Measurements from ENCODE around the gene ERGIC1. TPM values are rescaled to one million over a fixed set of nuclear protein-coding genes. Genes with fewer than 3 reads are reported as not detected.

ERGIC1 gene
- total RNA-seq, 1 experiment from 2014 or later: 89.8 TPM

DNA sequence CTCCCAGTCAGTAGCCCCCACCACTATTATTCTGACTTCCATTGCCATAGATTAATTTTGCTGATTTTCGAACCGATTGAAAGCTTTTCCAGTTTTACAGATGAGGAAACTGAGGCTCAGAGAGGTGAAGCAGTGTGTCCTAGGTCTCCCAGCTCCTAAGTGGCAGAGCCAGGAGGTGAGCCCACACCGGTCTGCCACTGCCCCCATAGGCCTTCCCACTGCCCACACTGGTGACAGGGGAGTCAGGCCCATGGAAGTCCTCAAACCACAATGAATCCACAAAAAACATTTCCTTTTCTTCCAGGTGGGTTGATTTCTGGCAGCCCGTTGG is 70.2 kb downstream of the ERGIC1 start:
- Mint-ChIP-seq H3K4me3 (no peak overlapping the region), H3K4me1 (peaks cover 18% of the 10 kb centered on the region), H3K9me3 (no peaks in the 10 kb centered on the region), H3K27me3 (ENCODE audit: low read depth) (no peaks in the 10 kb centered on the region), H3K27ac (no peak overlapping the region), H3K36me3 (peaks cover 15% of the 10 kb centered on the region)
- no peak for ATAC-seq
- POLR2A ChIA-PET: interaction anchor here (0.5 kb wide), 1 partner anchor 13 kb away, joined by 3 read pairs; no protein-coding TSS in a partner anchor
- TF ChIP-seq ZNF416 (CRISPR knock-in tag; IDR thresholded peaks at IDR 0.05): no peak
- TF ChIP-seq, protein P1, sequence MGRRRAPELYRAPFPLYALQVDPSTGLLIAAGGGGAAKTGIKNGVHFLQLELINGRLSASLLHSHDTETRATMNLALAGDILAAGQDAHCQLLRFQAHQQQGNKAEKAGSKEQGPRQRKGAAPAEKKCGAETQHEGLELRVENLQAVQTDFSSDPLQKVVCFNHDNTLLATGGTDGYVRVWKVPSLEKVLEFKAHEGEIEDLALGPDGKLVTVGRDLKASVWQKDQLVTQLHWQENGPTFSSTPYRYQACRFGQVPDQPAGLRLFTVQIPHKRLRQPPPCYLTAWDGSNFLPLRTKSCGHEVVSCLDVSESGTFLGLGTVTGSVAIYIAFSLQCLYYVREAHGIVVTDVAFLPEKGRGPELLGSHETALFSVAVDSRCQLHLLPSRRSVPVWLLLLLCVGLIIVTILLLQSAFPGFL (CRISPR knock-in tag; IDR thresholded peaks at IDR 0.05; ENCODE audit: borderline replicate concordance): no peak
- no peak for TF ChIP-seq CBFB (CRISPR knock-in tag; IDR thresholded peaks at IDR 0.05; ENCODE audit: low read depth)
- TF ChIP-seq JAZF1 (CRISPR knock-in tag; IDR thresholded peaks at IDR 0.05): no peak
- TF ChIP-seq NR2C2 (CRISPR knock-in tag; IDR thresholded peaks at IDR 0.05): no peak
- TF ChIP-seq, protein P2, sequence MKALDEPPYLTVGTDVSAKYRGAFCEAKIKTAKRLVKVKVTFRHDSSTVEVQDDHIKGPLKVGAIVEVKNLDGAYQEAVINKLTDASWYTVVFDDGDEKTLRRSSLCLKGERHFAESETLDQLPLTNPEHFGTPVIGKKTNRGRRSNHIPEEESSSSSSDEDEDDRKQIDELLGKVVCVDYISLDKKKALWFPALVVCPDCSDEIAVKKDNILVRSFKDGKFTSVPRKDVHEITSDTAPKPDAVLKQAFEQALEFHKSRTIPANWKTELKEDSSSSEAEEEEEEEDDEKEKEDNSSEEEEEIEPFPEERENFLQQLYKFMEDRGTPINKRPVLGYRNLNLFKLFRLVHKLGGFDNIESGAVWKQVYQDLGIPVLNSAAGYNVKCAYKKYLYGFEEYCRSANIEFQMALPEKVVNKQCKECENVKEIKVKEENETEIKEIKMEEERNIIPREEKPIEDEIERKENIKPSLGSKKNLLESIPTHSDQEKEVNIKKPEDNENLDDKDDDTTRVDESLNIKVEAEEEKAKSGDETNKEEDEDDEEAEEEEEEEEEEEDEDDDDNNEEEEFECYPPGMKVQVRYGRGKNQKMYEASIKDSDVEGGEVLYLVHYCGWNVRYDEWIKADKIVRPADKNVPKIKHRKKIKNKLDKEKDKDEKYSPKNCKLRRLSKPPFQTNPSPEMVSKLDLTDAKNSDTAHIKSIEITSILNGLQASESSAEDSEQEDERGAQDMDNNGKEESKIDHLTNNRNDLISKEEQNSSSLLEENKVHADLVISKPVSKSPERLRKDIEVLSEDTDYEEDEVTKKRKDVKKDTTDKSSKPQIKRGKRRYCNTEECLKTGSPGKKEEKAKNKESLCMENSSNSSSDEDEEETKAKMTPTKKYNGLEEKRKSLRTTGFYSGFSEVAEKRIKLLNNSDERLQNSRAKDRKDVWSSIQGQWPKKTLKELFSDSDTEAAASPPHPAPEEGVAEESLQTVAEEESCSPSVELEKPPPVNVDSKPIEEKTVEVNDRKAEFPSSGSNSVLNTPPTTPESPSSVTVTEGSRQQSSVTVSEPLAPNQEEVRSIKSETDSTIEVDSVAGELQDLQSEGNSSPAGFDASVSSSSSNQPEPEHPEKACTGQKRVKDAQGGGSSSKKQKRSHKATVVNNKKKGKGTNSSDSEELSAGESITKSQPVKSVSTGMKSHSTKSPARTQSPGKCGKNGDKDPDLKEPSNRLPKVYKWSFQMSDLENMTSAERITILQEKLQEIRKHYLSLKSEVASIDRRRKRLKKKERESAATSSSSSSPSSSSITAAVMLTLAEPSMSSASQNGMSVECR (CRISPR knock-in tag; IDR thresholded peaks at IDR 0.05; ENCODE audit: borderline replicate concordance): no peak
- TF ChIP-seq GTF2I (CRISPR knock-in tag; conservative IDR thresholded peaks at IDR 0.05): no peak
- TF ChIP-seq, protein P3, sequence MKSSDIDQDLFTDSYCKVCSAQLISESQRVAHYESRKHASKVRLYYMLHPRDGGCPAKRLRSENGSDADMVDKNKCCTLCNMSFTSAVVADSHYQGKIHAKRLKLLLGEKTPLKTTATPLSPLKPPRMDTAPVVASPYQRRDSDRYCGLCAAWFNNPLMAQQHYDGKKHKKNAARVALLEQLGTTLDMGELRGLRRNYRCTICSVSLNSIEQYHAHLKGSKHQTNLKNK (CRISPR knock-in tag; IDR thresholded peaks at IDR 0.05): no peak
- no peak for TF ChIP-seq SMAD4 (CRISPR knock-in tag; IDR thresholded peaks at IDR 0.05)
- TF ChIP-seq, protein P4, sequence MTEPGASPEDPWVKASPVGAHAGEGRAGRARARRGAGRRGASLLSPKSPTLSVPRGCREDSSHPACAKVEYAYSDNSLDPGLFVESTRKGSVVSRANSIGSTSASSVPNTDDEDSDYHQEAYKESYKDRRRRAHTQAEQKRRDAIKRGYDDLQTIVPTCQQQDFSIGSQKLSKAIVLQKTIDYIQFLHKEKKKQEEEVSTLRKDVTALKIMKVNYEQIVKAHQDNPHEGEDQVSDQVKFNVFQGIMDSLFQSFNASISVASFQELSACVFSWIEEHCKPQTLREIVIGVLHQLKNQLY (CRISPR knock-in tag; IDR thresholded peaks at IDR 0.05): no peak
- TF ChIP-seq RELA (CRISPR knock-in tag; IDR thresholded peaks at IDR 0.05; ENCODE audit: borderline replicate concordance): no peak
- no peak for TF ChIP-seq CREM (CRISPR knock-in tag; IDR thresholded peaks at IDR 0.05)
- TF ChIP-seq, protein P5, sequence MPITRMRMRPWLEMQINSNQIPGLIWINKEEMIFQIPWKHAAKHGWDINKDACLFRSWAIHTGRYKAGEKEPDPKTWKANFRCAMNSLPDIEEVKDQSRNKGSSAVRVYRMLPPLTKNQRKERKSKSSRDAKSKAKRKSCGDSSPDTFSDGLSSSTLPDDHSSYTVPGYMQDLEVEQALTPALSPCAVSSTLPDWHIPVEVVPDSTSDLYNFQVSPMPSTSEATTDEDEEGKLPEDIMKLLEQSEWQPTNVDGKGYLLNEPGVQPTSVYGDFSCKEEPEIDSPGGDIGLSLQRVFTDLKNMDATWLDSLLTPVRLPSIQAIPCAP (CRISPR knock-in tag; IDR thresholded peaks at IDR 0.05): no peak
- TF ChIP-seq SOX15 (CRISPR knock-in tag; IDR thresholded peaks at IDR 0.05): no peak
- no peak for TF ChIP-seq NFE2L1 (CRISPR knock-in tag; IDR thresholded peaks at IDR 0.05)
- TF ChIP-seq, protein P6, sequence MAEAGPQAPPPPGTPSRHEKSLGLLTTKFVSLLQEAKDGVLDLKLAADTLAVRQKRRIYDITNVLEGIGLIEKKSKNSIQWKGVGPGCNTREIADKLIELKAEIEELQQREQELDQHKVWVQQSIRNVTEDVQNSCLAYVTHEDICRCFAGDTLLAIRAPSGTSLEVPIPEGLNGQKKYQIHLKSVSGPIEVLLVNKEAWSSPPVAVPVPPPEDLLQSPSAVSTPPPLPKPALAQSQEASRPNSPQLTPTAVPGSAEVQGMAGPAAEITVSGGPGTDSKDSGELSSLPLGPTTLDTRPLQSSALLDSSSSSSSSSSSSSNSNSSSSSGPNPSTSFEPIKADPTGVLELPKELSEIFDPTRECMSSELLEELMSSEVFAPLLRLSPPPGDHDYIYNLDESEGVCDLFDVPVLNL (CRISPR knock-in tag; IDR thresholded peaks at IDR 0.05; ENCODE audit: borderline replicate concordance, low read depth): no peak
- TF ChIP-seq, protein P7, sequence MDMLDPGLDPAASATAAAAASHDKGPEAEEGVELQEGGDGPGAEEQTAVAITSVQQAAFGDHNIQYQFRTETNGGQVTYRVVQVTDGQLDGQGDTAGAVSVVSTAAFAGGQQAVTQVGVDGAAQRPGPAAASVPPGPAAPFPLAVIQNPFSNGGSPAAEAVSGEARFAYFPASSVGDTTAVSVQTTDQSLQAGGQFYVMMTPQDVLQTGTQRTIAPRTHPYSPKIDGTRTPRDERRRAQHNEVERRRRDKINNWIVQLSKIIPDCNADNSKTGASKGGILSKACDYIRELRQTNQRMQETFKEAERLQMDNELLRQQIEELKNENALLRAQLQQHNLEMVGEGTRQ (CRISPR knock-in tag; IDR thresholded peaks at IDR 0.05): no peak
- no peak for TF ChIP-seq ESRRA (CRISPR knock-in tag; IDR thresholded peaks at IDR 0.05; ENCODE audit: borderline replicate concordance)
- TF ChIP-seq, protein P8, sequence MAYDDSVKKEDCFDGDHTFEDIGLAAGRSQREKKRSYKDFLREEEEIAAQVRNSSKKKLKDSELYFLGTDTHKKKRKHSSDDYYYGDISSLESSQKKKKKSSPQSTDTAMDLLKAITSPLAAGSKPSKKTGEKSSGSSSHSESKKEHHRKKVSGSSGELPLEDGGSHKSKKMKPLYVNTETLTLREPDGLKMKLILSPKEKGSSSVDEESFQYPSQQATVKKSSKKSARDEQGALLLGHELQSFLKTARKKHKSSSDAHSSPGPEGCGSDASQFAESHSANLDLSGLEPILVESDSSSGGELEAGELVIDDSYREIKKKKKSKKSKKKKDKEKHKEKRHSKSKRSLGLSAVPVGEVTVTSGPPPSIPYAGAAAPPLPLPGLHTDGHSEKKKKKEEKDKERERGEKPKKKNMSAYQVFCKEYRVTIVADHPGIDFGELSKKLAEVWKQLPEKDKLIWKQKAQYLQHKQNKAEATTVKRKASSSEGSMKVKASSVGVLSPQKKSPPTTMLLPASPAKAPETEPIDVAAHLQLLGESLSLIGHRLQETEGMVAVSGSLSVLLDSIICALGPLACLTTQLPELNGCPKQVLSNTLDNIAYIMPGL (CRISPR knock-in tag; IDR thresholded peaks at IDR 0.05): no peak
- TF ChIP-seq, protein P9, sequence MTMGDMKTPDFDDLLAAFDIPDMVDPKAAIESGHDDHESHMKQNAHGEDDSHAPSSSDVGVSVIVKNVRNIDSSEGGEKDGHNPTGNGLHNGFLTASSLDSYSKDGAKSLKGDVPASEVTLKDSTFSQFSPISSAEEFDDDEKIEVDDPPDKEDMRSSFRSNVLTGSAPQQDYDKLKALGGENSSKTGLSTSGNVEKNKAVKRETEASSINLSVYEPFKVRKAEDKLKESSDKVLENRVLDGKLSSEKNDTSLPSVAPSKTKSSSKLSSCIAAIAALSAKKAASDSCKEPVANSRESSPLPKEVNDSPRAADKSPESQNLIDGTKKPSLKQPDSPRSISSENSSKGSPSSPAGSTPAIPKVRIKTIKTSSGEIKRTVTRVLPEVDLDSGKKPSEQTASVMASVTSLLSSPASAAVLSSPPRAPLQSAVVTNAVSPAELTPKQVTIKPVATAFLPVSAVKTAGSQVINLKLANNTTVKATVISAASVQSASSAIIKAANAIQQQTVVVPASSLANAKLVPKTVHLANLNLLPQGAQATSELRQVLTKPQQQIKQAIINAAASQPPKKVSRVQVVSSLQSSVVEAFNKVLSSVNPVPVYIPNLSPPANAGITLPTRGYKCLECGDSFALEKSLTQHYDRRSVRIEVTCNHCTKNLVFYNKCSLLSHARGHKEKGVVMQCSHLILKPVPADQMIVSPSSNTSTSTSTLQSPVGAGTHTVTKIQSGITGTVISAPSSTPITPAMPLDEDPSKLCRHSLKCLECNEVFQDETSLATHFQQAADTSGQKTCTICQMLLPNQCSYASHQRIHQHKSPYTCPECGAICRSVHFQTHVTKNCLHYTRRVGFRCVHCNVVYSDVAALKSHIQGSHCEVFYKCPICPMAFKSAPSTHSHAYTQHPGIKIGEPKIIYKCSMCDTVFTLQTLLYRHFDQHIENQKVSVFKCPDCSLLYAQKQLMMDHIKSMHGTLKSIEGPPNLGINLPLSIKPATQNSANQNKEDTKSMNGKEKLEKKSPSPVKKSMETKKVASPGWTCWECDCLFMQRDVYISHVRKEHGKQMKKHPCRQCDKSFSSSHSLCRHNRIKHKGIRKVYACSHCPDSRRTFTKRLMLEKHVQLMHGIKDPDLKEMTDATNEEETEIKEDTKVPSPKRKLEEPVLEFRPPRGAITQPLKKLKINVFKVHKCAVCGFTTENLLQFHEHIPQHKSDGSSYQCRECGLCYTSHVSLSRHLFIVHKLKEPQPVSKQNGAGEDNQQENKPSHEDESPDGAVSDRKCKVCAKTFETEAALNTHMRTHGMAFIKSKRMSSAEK (CRISPR knock-in tag; IDR thresholded peaks at IDR 0.05; ENCODE audit: borderline replicate concordance): no peak
- DNase-seq (ENCODE audit: low spot score): no peak
- CTCF ChIA-PET: interaction anchor here (1.1 to 3.1 kb wide), 4 partner anchors 28 to 197 kb away, joined by 3 to 22 read pairs (median 10); no protein-coding TSS in a partner anchor
